Hematopoietic multipotent progenitor cell treated with erythropoietin and hydrocortisone succinate and interleukin-3 and kit ligand, for 17 days (in vitro differentiated cells): ENCODE results near the gene SMLR1.
"Not testable (repeated sequence)": the region's sequence is repeated elsewhere in the genome, so short reads cannot be mapped to it uniquely, and the experiment has no call there.

Source experiments
- DNase-seq: peaks from one replicate; pipeline ENCODE4 v3.0.0-alpha.2; 2015; ENCODE audit warnings: low spot score

The SMLR1 gene

DNA sequence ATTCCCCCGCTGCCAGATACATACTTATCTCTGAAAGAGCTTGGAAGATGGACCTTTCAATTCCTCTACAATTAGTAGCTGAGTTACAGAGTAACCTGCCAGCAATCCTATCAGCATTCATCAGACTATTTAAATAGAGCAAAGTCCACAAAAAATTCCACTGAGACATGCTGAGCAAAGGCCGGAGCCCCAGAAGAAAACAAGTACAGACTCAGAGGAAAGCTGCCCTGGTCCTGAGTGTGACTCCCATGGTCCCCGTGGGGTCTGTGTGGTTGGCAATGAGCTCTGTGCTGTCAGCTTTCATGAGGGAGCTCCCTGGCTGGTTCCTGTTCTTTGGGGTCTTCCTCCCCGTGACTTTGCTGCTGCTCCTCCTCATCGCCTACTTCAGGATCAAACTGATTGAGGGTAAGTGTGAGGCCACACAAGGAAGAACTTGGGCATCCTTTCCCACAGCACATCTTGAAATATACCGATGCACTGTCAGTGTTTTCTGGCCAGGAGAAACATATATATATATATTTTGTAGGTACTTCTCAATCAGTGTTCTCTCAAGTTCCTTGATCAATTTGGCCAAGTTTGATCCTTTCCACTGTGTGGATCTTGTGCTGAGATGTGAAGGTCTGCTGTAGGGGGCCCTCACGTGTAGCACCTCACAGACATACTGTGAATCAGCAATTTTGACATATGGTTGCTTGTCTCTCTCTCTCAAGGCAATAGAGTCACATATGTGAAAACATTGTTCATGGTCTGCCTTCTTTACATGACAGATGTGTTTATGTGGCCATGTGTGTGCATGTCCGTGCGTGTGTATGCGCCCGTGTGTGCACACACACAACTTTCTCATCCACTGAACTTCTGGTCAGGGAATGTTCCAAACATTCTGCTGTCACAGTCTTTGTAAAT, at the start of gene SMLR1:
SMLR1 (plus strand) TSS at position 160 of the 903 bp plus-strand sequence; CDS start at position 168, 8 bp downstream.
- DNase-seq: no peak

DNA sequence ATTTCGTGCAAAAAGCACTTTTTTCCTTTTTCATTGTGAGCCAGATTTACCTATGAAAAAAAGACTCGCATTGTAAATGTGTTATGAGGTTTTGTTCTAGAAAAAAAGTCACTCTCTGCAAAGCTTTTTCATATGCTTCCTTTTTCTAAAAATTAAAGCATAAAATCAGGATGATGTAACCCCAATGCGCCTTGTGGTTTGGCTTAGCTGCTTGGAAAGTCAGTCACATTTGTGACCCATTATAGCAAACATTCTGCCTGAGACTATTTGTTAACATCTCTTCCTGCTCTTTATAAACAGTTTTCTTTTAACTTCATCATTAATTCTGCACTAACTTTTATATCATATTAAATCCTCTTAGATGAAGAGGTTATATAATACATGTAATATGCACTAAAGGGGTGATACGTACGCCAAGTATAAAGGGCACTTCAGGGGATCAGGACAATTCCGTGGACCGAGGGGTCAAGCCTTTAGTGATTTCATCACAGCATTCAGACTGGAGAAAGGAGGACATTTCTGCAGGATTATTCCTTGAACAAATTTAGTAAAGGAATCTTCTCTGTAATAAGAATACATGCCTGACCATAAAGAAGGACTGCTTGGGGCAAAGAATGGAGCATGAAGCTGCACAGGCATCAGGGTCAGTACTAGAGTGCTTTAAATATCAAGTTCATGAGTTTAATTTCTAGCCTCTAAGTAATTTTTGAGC, 48.1 kb upstream of the SMLR1 start:
- DNase-seq: no peak

GRCh38 chr6:130779658-130780033, 47.6 kb upstream of the SMLR1 start:
- no peak for DNase-seq

DNA sequence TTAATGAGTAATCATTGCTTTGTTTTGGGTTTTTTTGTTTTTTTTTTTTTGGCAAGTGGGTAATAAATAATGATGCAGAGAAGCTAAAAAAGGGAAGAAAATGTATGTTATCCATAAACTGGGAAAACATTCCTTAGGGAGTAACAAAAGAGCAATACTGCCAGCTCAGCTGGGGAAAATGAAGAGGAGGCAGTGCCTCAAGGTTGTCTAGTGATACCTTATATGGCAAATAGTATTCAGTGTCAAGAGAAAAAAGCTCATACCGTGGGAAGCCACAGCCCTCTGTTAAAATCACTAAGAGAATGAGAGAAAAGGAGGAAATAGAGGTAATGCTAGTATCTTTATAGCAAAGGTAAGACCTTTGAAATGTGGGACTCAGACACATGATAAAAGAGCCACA, 47.1 kb upstream of the SMLR1 start:
- no peak for DNase-seq

GRCh38 chr6:130781557-130781956, 45.6 kb upstream of the SMLR1 start:
- no peak for DNase-seq

DNA sequence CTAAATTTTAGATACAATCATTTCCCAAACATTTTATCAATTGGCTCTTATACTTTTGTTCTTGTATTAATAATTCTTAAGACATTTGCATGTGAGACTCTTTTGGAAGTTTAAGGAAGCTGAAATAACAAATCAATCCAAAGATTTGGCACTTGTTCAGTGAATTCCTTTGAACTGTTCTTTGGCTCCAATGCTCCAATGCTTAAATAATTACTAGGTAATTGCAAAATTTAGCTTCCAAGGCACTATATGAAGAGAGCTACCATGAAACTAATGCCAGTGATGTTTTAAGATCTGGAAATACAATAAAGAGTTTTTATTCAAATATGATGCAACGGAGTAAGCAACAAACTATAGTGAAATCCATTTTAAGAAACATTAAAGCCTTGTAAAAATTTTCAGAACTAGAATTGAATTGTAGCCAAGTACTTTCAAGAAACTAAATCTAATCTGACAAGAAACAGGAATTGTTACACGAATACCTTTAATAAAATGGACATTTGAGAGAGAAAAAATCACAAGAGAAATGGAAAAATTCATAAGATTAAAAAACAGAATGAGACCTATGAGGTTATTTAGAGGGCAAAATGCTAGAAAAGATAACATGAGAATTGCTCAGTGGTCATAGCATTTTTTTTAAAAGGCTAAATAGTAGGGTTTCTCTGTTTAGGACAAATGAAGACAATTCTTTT, 43.6 kb upstream of the SMLR1 start:
- no peak for DNase-seq

- DNase-seq: no peak
Observed at GRCh38 chr6:130787726-130788500, 39.3 kb upstream of the SMLR1 start.

GRCh38 chr6:130788954-130789353, 38.3 kb upstream of the SMLR1 start:
- no peak for DNase-seq

DNA sequence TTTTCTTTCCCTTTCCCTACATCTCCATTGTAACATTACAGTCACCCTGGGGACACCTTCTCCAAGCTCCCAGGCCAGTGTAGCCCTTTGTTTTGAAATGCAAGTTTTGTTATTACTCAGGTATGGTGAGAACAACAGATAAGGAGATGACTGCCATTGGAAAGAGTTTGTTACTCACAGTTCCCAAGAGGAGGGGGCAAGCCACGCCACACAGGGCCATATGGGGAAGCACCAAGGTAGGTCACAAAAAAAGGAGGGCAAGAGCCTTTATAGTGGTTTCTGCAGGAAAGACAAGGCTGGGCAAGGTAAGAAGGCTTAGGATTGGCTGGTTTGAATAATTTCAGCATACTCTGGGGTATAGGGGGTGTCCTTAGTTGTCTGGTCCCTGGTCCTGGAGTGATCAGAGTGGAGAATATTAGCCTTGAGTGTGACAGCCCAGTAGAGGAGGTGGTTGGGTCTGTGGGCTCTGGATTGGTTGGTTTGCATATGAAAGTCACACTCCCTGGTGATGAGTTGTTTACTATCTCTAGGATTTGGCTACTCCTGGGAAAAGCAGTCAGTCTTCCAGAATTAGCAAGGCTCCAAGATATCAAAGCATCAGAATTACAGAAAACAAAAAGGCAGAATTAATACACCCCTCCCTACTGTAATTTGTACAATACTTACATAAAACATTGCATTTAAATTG, 33.1 kb upstream of the SMLR1 start:
- no peak for DNase-seq

DNA sequence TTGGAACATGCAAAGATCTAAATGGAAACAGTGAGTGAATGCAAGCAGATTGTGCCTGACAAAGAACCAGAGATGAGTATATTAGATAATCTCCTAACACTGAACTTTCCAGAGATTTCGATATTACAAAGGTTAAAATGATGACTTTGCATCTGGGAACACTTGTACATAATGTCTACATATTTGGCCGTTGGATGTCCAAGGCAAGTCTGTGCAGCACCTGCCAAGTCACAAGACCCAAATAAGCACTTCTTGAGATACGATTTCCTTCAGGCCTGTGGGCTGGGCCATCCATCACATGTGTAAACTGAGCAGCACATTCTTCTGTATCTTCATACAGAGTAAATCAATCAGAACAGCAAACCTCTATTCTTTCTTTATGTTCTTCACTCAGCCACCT, 32.5 kb upstream of the SMLR1 start:
- no peak for DNase-seq

GRCh38 chr6:130796313-130796905, 30.8 kb upstream of the SMLR1 start:
- DNase-seq: no peak

GRCh38 chr6:130797061-130797460, 30.1 kb upstream of the SMLR1 start:
- DNase-seq: no peak

DNA sequence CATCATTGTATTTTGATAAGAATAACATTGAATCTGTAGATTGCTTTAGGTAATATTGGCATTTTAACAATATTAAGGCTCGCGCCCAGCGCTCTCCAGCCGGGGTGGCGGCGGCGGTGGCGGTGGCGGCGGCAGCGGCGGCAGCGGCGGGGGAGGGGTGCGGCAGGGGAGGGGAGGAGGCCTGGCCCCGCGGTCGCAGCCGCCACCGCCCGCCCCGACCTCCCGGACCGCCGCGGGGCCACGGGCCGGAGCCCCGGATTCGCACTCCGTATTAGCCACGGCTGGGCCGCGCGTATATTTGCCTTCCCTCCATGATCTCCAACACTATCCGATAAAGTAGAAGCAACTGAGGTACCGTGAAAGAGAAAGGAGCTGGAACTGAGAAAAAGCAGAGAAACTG, 25.8 kb upstream of the SMLR1 start:
- not testable (repeated sequence) for DNase-seq

DNA sequence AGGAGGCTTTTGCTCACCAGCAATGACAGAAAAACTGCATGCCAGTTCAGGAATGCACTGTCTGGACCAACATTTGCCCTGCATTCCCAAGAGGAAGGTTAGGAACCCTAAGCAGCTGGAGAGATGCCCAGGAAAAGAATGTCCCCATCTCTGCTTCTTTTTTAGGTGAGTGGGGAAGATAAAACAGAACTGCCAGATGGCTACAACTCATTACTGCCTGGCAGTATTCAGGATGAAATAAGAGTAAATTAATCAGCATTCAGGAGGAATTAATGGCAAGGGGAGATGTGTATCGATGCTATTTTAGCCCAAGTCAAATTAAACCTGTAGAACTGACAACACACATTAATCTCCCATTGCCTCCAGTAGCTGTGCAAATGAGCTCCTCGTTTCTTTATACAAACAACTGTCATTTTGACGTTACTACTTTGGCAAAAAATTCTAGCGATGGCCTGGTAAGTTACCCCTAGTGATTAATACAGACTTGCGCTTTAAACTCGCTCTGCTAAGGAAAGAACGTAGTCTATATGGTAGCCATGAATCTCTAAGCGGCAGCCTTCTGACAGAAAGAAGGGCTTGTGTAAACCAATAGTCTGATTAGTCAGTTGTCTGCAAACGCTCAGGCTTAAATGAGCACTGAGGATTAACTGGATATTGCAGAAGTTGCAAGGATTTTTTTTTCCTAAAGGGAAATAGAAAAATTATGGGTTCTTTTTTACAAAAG, 16.7 kb upstream of the SMLR1 start:
- DNase-seq: no peak

DNA sequence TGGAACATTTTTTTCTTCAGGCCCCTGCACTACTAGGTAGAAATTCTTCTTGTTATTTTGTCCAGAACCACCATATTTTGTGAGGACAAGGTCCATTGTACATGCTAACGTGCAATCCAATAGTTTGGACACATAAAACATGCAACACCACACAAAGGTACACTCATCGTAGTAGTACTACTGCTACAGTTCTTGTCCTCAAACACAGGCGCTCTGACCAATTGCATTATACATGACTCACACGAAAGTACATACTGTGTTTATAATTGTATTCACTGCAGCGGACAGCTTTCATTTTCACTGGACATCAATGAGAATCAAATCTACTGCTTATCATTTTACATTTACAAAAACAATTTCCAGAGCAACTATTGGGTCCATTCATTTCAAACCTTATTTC, 15.3 kb upstream of the SMLR1 start:
- DNase-seq: no peak

DNA sequence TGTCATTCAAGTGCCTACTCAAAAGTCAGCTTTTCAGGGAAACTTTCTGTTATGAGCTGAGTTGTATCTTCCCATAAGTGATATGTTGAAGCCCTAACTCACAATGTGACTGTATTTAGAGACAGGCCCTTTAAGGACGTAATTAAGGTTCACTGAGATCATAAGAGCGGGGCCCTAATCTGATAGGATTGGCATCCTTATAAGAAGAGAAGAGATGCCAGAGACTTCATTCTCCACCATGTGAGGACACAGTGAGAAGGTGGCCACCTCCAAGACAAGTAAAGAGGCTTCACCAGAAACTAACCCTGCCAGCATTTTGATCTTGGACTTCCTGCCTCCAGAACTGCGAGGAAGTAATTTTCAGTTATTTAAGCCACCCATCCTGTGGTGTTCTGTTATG, 12.7 kb upstream of the SMLR1 start:
- DNase-seq: no peak

GRCh38 chr6:130815200-130816071, 11.8 kb upstream of the SMLR1 start:
- no peak for DNase-seq

DNA sequence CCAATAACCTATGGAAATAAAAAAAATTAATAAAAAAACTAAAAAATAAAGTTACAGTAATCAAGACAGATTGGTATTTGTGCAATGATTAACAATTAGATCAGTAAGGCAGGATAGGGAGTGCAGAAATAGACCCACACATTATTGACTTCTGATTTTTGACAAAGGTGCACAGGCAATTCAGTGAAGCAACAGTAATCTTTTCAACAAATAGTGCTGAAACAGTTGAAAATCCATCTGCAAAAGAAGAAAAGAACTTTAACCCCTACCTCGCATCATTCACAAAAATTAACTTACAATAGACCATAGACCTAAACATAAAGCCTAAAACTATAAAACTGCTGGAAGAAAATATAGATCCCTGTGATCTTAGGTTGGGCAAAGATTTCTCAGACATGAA, 4.5 kb upstream of the SMLR1 start:
- DNase-seq: no peak

- DNase-seq: no peak
Observed at GRCh38 chr6:130824978-130825694, 2.1 kb upstream of the SMLR1 start.
